VCaP (cell line): ENCODE measurements around the gene DEPDC4.
"Not testable (repeated sequence)": the region's sequence is repeated elsewhere in the genome, so short reads cannot be mapped to it uniquely, and the experiment has no call there.

ENCODE experiments used
- H3K27ac ChIP-seq: fragments of 450-650 bp; 2 replicates; pipeline ENCODE4 v1.5.1; 2017
- TF ChIP-seq, protein P1 (sequence below): fragments of 450-650 bp; conservative IDR thresholded peaks from 2 replicates; pipeline ENCODE4 v1.5.1; 2017; ENCODE audit warnings: mild to moderate bottlenecking, moderate library complexity

Gene DEPDC4

GRCh38 chr12:100234591-100235304 lies 32.1 kb downstream of the DEPDC4 start:
- TF ChIP-seq, protein P1, sequence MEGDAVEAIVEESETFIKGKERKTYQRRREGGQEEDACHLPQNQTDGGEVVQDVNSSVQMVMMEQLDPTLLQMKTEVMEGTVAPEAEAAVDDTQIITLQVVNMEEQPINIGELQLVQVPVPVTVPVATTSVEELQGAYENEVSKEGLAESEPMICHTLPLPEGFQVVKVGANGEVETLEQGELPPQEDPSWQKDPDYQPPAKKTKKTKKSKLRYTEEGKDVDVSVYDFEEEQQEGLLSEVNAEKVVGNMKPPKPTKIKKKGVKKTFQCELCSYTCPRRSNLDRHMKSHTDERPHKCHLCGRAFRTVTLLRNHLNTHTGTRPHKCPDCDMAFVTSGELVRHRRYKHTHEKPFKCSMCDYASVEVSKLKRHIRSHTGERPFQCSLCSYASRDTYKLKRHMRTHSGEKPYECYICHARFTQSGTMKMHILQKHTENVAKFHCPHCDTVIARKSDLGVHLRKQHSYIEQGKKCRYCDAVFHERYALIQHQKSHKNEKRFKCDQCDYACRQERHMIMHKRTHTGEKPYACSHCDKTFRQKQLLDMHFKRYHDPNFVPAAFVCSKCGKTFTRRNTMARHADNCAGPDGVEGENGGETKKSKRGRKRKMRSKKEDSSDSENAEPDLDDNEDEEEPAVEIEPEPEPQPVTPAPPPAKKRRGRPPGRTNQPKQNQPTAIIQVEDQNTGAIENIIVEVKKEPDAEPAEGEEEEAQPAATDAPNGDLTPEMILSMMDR: peak; percentile 95
- H3K27ac ChIP-seq: peak overlapping the region; percentile 40

DNA sequence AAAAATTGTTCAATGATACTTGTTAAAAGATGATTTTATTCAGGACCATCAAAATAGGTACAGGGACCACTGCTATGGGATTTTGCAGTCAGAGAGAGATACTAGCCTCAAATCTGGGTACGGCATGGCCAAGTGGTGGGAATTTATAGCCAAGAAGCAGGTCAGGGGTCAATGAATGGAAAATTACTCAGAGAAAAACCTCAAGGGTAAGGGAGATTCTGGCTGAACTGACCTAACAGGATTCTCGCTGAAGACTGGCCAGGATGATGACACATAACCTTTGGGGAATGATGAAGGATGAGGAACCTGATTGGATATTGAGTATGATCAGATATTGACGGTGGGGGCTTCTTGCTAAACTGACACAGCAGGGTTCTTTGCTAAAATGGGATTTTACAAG lies 32.7 kb downstream of the DEPDC4 start:
- TF ChIP-seq, protein P1: no peak
- peak overlapping the region; percentile 40 for H3K27ac ChIP-seq

GRCh38 chr12:100231873-100232272 lies 35.0 kb downstream of the DEPDC4 start:
- H3K27ac ChIP-seq: not testable (repeated sequence)

DNA sequence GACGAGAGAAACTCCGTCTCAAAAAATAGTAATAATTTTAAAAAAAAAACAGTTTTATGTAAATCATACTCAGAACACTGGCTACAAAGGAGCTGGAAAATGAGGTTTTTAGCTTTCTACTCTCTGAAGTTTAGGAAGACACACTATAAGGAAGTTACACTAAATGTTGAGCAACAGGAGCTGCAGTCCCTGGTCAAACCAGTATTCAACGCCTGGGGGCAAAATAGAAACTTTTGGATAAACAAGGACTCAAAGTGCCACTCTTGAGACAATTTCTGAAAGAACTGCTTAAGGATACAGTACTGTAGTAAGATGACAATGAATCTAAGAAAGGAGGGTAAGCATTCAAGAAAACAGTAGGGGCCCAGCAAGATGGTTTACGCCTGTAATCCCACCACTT lies 37.0 kb downstream of the DEPDC4 start:
- peak overlapping the region; percentile 54 for H3K27ac ChIP-seq
- TF ChIP-seq, protein P1: no peak

- TF ChIP-seq, protein P1: peak; percentile 79
- H3K27ac ChIP-seq: peak overlapping the region; percentile 54
These were observed 37.7 kb downstream of the DEPDC4 start for GRCh38 chr12:100229036-100229635.

DNA sequence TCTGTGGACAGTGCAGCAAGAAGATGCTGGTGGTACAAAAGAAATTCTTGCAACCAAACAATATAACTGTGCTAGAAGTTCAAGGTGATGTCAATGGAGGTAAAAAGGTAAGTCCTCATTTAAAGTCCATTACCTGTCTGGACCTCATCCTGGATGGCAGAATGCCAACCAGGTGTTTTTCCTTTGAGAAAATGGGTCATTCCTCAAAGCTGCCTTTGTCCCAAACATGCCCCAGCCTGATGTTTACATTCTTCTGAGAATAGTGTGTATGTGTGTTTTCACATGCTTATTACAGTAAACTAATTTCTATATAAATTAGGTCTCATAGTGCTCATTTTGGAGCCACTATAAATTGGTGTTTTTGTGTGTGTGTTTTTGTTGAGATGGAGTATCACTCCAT lies 41.4 kb downstream of the DEPDC4 start:
- TF ChIP-seq, protein P1: no peak
- H3K27ac ChIP-seq: no peak overlapping the region

GRCh38 chr12:100222173-100222572 lies 44.7 kb downstream of the DEPDC4 start:
- H3K27ac ChIP-seq: not testable (repeated sequence)

- H3K27ac ChIP-seq: no peak overlapping the region
- TF ChIP-seq, protein P1: no peak
These were observed 45.4 kb downstream of the DEPDC4 start for GRCh38 chr12:100221523-100221922.
